Spinal cord (tissue), 10 donors: ENCODE results near the gene SLC8B1. TPM values are rescaled to one million over a fixed set of nuclear protein-coding genes. Genes with fewer than 3 reads are reported as not detected.

ENCODE experiments used
- DNase-seq, 6 donors: peaks; one replicate each; pipeline versions ENCODE4 v3.0.0 to v3.0.0-alpha.2; 2013 to 2015; ENCODE audit warnings: low spot score in 6 of 6, low read depth in 4 of 6
- H3K27ac ChIP-seq: one replicate; pipeline ENCODE4 v1.5.1; 2013; ENCODE audit warnings: low read depth, low read length, control low read depth
- H3K27me3 ChIP-seq: one replicate; pipeline ENCODE4 v1.6.1; 2013; ENCODE audit warnings: low read length; ENCODE audit not compliant: control insufficient read depth, insufficient read depth
- H3K36me3 ChIP-seq: one replicate; pipeline ENCODE4 v1.6.1; 2013; ENCODE audit warnings: low read length; ENCODE audit not compliant: control insufficient read depth, insufficient read depth
- H3K4me1 ChIP-seq: one replicate; pipeline ENCODE4 v1.6.1; 2013; ENCODE audit warnings: low read length; ENCODE audit not compliant: control insufficient read depth, insufficient read depth
- H3K4me3 ChIP-seq: one replicate; pipeline ENCODE4 v1.5.1; 2013; ENCODE audit warnings: low read depth, low read length, control low read depth
- H3K9me3 ChIP-seq: one replicate; pipeline ENCODE4 v1.6.1; 2013; ENCODE audit warnings: low read length; ENCODE audit not compliant: control insufficient read depth, insufficient read depth
- WGBS: methylation state at CpG from one replicate; pipeline ENCODE4 v1.1.5; 2013; ENCODE audit warnings: missing lambda C conversion rate; ENCODE audit not compliant: insufficient coverage; 5-methylcytosine and 5-hydroxymethylcytosine counted together
- polyA plus RNA-seq, 2 donors: library from polyadenylated mRNA; unstranded; fragments of 120-200 nt; gene quantifications; one replicate each; pipeline ENCODE4 v1.2.1, GENCODE V29; 2013; ENCODE audit not compliant: insufficient read length in 2 of 2
- total RNA-seq, 2 donors: library from RNA; depleted of rRNA in 1 of 2; stranded (reverse); fragments of 120-200 nt in 1 of 2; fragments of >200 nt in 1 of 2; gene quantifications; one replicate each; pipeline versions ENCODE4 v1.2.3 to v1.2.4, GENCODE V29; 2013 to 2014
- donor health status: healthy.

Gene SLC8B1
- total and polyA plus RNA-seq, 4 donors: 8.2 to 21.1 (median 11.6) TPM

DNA sequence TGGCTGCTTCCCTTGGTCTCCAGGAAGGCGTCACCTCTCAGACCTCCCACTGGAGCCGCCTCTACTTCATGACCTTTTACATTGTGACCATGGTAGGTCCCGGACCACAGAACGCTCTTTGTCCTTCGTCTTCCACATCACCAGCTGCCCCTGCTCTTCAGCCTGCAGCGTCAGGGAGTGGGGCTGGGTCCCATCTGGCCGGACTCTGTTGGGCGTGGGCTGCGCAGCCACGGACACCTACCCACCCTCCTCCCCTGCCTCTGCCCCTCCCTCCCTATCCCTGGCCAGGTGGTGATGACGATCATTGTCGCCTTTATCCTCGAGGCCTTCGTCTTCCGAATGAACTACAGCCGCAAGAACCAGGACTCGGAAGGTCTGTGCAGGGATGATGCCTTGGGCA, 43.3 kb downstream of the SLC8B1 start:
- no peak overlapping the region for H3K27ac ChIP-seq
- H3K9me3 ChIP-seq: no peaks in the 10 kb centered on the region
- no peak overlapping the region for H3K4me3 ChIP-seq
- peaks cover 88% of the 10 kb centered on the region for H3K36me3 ChIP-seq
- H3K4me1 ChIP-seq: peaks cover 15% of the 10 kb centered on the region
- H3K27me3 ChIP-seq: no peaks in the 10 kb centered on the region
- 88% methylated on average over 17 of the region's 17 CpGs for WGBS
- DNase-seq: no peak

DNA sequence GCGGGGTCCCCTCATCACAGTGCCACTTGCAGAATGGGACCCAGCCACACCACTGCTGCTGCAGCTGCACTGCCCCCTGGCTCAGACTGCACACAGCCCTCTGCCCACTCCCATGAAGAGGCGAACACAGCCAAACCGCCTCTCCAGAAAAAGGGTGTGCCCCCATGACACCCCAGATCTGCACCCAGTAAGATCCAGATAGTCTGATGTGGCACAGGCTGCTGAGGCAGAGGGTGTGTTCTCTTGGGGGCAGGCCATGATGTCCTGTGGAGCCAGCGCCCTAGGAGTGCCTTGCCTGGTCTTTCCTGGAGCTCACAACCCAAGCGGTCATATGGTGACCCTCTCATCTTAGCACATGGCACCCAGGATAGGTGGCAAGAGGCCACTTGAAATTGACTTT, 44.4 kb downstream of the SLC8B1 start:
- Histone ChIP-seq H3K36me3 (peaks cover 89% of the 10 kb centered on the region), H3K4me3 (no peak overlapping the region), H3K9me3 (no peaks in the 10 kb centered on the region), H3K27me3 (no peaks in the 10 kb centered on the region), H3K4me1 (peaks cover 18% of the 10 kb centered on the region), H3K27ac (no peak overlapping the region)
- no peak for DNase-seq
- 96% methylated on average over 5 of the region's 5 CpGs for WGBS

DNA sequence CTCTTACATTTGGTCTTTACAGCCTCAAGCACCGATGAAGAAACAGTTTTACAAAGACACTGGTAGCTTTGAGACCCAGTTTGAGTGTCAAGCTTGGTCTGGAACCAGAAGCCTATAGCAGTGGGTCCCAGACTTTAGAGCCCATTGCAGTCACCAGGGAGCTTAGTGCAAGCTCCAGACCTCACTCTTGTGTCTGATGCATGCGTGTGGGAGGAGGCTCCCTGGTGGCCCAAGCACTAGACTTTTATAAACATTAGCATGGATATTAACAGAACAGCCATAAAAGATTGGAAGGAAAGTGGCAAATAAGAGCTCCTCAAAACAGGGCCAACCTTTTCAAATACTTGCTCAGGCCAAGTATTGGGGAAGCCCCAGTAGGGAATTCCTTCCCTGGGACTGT, 45.5 kb downstream of the SLC8B1 start:
- peaks cover 10% of the 10 kb centered on the region for H3K4me1 ChIP-seq

GRCh38 chr12:113287899-113288282, 47.0 kb downstream of the SLC8B1 start:
- H3K4me3 ChIP-seq: no peak overlapping the region
- 97% methylated on average over 18 of the region's 19 CpGs for WGBS
- H3K27me3 ChIP-seq: no peaks in the 10 kb centered on the region
- no peak for DNase-seq
- H3K36me3 ChIP-seq: peaks cover 85% of the 10 kb centered on the region
- no peaks in the 10 kb centered on the region for H3K9me3 ChIP-seq
- peaks cover 5% of the 10 kb centered on the region for H3K4me1 ChIP-seq
- no peak overlapping the region for H3K27ac ChIP-seq

More for the DNA sequence above, 45.5 kb downstream of the SLC8B1 start:
- WGBS: 100% methylated on average over 1 of the region's 2 CpGs
- DNase-seq: no peak
- Histone ChIP-seq H3K27ac (no peak overlapping the region), H3K36me3 (peaks cover 91% of the 10 kb centered on the region), H3K27me3 (no peaks in the 10 kb centered on the region), H3K9me3 (no peaks in the 10 kb centered on the region), H3K4me3 (no peak overlapping the region)

- H3K4me3 ChIP-seq: no peak overlapping the region
- H3K27me3 ChIP-seq: no peaks in the 10 kb centered on the region
- H3K36me3 ChIP-seq: peaks cover 83% of the 10 kb centered on the region
- 92% methylated on average over 14 of the region's 21 CpGs for WGBS
- H3K4me1 ChIP-seq: peaks cover 5% of the 10 kb centered on the region
- no peak for DNase-seq
- no peak overlapping the region for H3K27ac ChIP-seq
- no peaks in the 10 kb centered on the region for H3K9me3 ChIP-seq
Measured at GRCh38 chr12:113287146-113287898, 47.6 kb downstream of the SLC8B1 start.

DNA sequence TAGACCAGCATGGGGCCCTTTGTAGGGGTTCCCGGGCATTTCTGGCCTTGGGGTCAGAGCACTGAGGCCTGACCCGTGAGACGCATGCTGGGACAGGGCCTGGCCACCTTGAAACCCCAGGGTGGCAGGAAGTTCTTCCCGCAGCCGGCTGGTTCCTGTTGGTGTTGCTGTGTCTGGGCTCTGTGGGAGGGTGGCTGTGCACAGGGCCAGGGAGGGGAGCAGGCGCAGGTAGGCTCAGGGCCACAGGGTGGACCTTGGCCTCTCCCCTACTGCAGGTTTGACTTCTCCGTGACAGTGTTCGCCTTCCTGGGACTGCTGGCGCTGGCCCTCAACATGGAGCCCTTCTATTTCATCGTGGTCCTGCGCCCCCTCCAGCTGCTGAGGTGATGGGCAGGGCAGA, 48.2 kb downstream of the SLC8B1 start:
- Histone ChIP-seq H3K27me3 (no peaks in the 10 kb centered on the region), H3K27ac (no peak overlapping the region), H3K4me1 (peaks cover 5% of the 10 kb centered on the region), H3K9me3 (no peaks in the 10 kb centered on the region), H3K36me3 (peaks cover 79% of the 10 kb centered on the region), H3K4me3 (no peak overlapping the region)
- no peak for DNase-seq
- WGBS: 72% methylated on average over 9 of the region's 11 CpGs

DNA sequence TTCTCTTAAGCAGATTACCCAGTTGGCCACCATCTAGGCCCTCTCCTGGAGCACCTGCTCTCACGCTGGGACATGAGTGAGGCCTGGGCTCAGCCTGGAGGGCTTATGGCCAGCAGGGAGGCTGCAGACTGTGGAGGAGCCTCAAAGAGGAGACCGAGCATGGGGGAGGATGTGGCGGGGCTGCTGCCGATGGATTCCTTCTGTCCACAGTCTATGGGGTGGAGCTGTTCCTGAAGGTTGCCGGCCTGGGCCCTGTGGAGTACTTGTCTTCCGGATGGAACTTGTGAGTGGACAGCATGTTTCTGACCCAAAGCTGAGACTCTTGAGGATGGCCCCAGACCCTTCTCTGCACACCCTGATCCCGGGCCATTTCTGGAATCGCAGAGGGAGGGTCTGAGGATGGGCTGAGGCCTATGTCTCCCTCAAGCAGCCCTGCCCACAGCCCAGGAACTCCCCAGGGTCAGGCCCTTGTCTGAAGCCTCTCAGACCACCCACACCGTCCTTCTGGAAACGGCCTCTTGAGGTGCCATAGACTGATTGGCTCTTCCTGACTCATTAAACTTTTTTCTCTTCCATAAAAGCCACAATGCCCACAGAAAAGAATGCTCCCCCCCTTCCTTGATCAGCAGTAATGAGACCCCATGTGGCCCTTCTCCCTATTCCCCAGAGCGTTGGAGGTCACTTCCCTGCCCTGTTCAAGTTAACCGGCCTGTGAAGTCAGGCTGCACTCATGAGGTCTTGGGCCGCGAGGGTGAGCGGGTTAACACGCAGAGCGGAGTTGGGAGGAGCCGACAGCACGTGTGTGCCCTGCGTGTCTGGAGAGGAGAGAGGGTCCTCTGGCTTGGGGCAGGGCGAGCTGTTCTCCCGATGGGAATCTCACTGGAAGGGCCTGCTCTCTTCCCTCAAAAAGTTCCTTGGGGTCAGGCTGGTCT, 49.0 kb downstream of the SLC8B1 start:
- H3K9me3 ChIP-seq: no peaks in the 10 kb centered on the region
- H3K36me3 ChIP-seq: peaks cover 71% of the 10 kb centered on the region
- no peak for DNase-seq
- no peaks in the 10 kb centered on the region for H3K27me3 ChIP-seq
- no peak overlapping the region for H3K4me3 ChIP-seq
- WGBS: 63% methylated on average over 21 of the region's 22 CpGs
- no peak overlapping the region for H3K27ac ChIP-seq
- peaks cover 5% of the 10 kb centered on the region for H3K4me1 ChIP-seq

GRCh38 chr12:113284751-113285150, 50.2 kb downstream of the SLC8B1 start:
- no peak for DNase-seq
- peaks cover 5% of the 10 kb centered on the region for H3K4me1 ChIP-seq
- H3K36me3 ChIP-seq: peaks cover 59% of the 10 kb centered on the region
- no peaks in the 10 kb centered on the region for H3K9me3 ChIP-seq
- 64% methylated on average over 13 of the region's 13 CpGs for WGBS
- no peak overlapping the region for H3K4me3 ChIP-seq
- no peaks in the 10 kb centered on the region for H3K27me3 ChIP-seq
- no peak overlapping the region for H3K27ac ChIP-seq

GRCh38 chr12:113278633-113279032, 56.3 kb downstream of the SLC8B1 start:
- Histone ChIP-seq H3K4me1 (no peaks in the 10 kb centered on the region), H3K4me3 (no peak overlapping the region), H3K9me3 (no peaks in the 10 kb centered on the region), H3K27ac (no peak overlapping the region), H3K27me3 (no peaks in the 10 kb centered on the region), H3K36me3 (peaks cover 36% of the 10 kb centered on the region)
- no peak for DNase-seq
- WGBS: 85% methylated on average over 3 of the region's 5 CpGs
